Left hindlimb (tissue), 1 donor: Measurements from ENCODE around the gene VWCE.
"Not testable (repeated sequence)": the region's sequence is repeated elsewhere in the genome, so short reads cannot be mapped to it uniquely, and the experiment has no call there.

Source experiments
- DNase-seq: peaks from one replicate; pipeline ENCODE4 v3.0.0-alpha.2; 2018

VWCE gene

DNA sequence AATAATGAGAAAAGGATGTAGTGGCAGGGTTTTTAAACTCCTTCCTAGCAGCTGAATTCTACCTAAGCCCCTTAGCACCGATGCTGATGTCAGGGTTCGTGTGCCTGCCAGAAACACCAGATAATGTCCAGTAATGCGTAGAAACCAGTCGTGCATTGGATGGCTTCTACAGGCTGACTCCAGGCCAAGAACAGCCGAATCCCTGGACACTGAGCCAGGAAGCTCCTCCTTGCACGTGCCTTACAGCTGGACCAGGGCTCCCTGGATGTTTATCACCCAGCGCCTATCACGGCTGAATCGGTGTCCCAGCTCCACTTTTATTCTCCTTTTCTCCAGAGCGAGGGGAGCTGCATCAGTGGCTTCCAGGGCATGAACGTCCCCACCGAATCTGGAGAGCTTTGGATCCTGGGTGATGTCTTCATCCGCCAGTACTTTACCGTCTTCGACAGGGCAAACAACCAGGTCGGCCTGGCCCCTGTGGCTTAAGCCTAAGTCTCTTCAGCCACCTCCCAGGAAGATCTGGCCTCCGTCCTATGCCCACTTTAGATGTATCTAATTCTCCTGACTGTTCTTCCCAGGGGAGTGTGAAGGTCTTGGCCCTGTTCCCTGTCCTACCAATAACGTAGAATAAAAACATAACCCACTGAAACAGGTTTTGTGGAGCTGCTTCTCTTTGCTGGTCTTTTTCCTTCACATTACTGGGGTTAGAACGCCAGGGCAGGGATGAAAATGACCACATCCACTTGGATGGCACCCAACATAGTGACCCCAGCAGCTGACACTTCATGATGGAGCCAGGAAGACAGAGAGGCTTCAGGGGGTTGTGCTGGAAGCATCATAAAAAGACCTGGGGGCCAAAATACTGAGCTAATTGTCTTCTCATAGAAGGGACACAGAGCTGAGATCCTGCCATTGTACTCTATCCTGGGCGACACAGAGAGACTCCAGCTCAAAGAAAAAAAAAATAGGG, 44.0 kb downstream of the VWCE start:
- peak; percentile 85 for DNase-seq

DNA sequence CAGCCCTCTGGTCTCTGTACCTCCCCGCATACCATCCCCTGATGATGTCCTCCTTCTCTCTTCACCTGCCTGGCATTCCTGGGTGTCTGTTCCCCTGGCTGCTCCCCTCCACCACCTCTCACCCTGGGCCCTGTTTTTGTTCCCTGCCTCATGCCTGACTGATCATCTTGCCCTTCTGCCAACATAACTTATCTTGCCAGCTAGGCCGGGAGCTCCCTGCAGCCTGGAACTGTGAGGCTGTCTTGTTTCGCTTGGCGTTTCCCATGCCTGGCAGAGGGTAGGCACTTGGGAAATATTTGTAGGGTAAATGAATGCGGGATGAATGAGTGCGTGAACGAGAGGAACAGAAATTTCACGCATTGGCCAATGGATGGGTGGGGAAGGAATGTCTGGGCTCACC, 45.9 kb downstream of the VWCE start:
- not testable (repeated sequence) for DNase-seq

DNA sequence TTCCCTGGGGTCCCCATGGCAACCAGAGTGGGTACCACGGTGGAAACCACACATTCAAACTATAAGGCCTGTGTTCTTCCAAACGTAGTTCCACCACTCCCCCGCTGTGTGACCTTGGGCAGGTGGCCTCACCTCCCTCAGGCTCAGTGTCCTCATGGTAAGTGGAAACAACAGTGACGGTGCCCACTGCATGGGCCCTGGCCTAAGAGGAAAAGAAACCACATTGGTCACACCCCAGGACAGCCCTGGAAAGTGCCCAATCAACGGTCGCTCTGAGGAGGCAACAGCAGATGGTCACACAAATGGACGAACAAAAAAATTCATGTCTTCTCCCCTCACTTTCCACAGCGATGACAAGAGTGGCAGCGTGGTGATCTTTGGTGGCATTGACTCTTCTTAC, 47.0 kb downstream of the VWCE start:
- DNase-seq = not testable (repeated sequence)

DNA sequence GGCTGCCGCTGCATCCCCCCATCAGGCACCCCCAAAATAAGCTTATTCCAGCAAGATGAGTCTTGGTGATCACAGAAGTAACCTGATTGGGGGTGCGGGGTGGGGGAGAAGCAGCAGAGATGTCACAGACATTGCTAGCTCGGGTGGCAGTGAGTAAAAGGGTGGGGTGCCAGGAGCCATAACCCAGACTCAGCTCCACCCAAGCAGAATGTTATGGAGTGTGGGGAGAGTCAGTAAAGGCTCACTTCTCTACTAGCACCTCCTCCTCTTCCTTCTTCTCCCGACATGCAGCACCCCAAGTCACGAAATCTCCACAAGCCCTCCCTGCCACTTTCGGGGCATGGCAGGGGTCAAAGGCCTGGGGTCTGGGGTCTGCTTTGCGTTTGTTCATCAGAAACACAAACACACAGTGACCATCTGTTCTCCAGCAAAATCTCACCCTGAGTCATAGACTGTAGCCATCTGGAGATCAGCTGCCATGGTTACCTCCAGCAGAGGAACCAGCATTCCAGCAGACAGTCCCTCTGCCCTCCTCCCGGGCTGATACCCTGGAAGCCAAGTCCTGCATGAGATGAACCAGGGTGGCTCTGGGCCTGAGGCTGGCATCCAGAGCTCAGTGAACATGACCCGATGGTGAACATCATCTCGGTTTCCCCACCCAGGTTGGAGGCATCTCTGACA, 49.7 kb downstream of the VWCE start:
- DNase-seq = not testable (repeated sequence)

DNA sequence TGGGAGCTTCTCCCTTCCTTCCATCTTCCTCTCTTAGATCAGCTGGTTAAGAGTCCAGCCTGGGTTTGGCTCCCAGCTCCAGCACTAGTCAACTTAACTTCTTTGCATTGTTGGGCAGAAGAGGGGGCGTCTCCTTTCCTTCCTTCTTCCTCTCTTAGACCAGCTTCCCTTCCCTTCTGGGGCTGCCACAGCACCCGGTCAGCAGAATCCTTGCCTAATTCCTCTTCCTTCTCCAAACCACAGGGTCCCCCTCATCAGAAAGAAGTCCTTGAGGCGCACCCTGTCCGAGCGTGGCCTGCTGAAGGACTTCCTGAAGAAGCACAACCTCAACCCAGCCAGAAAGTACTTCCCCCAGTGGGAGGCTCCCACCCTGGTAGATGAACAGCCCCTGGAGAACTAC, 53.6 kb downstream of the VWCE start:
- not testable (repeated sequence) for DNase-seq

DNA sequence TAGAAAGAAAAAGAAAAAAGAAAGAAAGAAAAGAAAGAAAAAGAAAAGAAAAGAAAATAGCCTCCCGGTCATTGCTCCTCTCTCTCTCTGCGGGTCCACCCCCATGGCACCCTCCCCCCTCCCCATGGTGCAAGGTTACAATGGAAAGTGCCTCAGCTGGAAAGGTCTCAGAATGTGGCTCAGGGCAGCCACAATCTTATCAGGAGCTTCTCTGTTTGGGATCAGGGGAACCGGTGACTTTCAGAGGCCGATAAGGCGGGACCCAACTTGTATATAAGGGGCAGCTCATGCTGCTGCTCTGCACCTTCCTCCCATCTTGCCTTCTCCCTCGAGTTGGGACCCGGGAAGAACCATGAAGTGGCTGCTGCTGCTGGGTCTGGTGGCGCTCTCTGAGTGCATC, 54.2 kb downstream of the VWCE start, which contains the start of gene PGA5:
TSS of gene PGA5 (plus strand) at position 301 of the 400 bp plus-strand sequence. CDS start at position 353, 52 bp downstream.
- not testable (repeated sequence) for DNase-seq

DNA sequence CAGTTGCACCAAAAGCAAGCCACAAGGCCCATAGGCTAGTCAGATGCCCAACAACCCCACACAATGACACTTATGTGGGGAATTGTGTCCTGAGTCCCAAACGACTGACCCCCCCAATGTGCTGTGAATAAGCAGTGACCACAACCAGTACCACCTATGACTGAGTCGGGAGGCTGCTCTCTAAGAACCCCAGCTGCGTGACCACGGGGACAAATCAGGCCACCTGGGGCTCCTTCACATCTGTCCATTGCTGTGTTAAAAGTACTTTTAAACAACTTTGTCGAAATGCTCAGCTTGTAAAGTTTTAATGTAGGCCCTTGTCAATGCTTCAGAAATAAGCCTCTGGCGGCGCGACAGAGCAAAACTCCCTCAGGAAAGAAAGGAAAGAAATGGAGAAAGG, 54.8 kb downstream of the VWCE start:
- DNase-seq = not testable (repeated sequence)

DNA sequence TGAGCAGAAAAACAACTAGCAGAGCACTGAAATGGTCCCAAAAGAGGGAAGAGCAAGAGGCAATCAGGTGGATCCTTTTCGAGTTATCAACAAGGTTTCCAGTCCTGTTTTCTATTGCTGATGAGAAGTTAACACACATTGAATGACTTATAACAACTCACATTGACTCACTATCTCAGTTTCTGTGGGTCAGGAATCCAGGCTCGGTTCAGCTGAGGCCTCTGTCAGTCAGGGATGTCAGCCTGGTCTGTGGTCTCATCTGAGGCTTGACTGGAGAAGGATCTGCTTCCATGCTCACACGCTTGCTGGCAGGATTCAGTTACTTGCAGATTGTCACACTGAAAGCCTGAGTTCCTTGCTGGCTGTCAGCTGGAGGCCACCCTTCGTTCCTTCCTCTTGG, 58.0 kb downstream of the VWCE start:
- DNase-seq = not testable (repeated sequence)

DNA sequence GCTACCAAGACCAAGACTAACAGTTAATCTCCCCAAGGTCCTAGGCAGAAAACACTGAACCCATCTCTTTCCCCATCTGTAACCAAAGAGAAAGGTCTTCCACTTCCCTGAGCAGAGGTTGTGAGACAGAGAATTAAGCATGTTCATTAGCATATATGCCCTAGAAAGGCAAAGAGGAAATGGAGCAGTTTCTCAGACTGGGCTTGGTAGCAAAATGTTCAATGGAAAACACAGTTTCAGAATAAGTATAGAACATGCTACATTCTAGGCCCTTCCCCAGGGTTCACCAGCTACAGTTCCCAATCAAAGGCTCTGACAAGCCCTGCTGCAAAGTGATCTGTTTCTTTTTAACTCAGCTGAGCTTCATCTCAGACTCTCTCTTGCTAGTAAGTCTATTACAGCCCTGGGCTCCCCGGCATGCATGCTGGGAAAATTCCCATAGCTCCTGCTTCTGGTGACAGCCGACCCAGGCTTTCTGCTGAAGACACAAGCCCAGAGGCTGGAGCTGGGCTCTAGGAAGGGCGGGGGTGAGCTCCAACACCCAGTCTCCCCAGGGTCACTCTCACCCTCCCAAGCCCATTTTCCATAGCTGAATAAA, 62.5 kb downstream of the VWCE start:
- DNase-seq = not testable (repeated sequence)

DNA sequence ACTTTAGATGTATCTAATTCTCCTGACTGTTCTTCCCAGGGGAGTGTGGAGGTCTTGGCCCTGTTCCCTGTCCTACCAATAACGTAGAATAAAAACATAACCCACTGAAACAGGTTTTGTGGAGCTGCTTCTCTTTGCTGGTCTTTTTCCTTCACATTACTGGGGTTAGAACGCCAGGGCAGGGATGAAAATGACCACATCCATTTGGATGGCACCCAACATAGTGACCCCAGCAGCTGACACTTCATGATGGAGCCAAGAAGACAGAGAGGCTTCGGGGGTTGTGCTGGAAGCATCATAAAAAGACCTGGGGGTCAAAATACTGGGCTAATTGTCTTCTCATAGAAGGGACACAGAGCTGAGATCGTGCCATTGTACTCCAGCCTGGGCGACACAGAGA, 63.5 kb downstream of the VWCE start:
- DNase-seq = not testable (repeated sequence)

DNA sequence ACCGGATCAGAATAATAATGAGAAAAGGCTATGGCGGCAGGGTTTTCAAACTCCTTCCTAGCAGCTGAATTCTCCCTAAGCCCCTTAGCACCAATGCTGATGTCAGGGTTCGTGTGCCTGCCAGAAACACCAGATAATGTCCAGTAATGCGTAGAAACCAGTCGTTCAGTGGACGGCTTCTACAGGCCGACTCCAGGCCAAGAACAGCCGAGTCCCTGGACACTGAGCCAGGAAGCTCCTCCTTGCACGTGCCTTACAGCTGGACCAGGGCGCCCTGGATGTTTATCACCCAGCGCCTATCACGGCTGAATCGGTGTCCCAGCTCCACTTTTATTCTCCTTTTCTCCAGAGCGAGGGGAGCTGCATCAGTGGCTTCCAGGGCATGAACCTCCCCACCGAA, 64.1 kb downstream of the VWCE start:
- DNase-seq = not testable (repeated sequence)

DNA sequence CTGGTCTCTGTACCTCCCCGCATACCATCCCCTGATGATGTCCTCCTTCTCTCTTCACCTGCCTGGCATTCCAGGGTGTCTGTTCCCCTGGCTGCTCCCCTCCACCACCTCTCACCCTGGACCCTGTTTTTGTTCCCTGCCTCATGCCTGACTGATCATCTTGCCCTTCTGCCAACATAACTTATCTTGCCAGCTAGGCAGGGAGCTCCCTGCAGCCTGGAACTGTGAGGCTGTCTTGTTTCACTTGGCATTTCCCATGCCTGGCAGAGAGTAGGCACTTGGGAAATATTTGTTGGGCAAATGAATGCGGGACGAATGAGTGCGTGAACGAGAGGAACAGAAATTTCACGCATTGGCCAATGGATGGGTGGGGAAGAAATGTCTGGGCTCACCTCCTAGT, 65.7 kb downstream of the VWCE start:
- not testable (repeated sequence) for DNase-seq

DNA sequence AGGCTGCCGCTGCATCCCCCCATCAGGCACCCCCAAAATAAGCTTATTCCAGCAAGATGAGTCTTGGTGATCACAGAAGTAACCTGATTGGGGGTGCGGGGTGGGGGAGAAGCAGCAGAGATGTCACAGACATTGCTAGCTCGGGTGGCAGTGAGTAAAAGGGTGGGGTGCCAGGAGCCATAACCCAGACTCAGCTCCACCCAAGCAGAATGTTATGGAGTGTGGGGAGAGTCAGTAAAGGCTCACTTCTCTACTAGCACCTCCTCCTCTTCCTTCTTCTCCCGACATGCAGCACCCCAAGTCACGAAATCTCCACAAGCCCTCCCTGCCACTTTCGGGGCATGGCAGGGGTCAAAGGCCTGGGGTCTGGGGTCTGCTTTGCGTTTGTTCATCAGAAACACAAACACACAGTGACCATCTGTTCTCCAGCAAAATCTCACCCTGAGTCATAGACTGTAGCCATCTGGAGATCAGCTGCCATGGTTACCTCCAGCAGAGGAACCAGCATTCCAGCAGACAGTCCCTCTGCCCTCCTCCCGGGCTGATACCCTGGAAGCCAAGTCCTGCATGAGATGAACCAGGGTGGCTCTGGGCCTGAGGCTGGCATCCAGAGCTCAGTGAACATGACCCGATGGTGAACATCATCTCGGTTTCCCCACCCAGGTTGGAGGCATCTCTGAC, 68.5 kb downstream of the VWCE start:
- not testable (repeated sequence) for DNase-seq

DNA sequence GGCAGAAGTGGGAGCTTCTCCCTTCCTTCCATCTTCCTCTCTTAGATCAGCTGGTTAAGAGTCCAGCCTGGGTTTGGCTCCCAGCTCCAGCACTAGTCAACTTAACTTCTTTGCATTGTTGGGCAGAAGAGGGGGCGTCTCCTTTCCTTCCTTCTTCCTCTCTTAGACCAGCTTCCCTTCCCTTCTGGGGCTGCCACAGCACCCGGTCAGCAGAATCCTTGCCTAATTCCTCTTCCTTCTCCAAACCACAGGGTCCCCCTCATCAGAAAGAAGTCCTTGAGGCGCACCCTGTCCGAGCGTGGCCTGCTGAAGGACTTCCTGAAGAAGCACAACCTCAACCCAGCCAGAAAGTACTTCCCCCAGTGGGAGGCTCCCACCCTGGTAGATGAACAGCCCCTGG, 72.4 kb downstream of the VWCE start:
- not testable (repeated sequence) for DNase-seq

DNA sequence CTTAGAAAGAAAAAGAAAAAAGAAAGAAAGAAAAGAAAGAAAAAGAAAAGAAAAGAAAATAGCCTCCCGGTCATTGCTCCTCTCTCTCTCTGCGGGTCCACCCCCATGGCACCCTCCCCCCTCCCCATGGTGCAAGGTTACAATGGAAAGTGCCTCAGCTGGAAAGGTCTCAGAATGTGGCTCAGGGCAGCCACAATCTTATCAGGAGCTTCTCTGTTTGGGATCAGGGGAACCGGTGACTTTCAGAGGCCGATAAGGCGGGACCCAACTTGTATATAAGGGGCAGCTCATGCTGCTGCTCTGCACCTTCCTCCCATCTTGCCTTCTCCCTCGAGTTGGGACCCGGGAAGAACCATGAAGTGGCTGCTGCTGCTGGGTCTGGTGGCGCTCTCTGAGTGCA, 73.1 kb downstream of the VWCE start, which contains the start of gene PGA4:
TSS of gene PGA4 (plus strand) at position 301 of the 400 bp plus-strand sequence. CDS start at position 355, 54 bp downstream.
- not testable (repeated sequence) for DNase-seq

DNA sequence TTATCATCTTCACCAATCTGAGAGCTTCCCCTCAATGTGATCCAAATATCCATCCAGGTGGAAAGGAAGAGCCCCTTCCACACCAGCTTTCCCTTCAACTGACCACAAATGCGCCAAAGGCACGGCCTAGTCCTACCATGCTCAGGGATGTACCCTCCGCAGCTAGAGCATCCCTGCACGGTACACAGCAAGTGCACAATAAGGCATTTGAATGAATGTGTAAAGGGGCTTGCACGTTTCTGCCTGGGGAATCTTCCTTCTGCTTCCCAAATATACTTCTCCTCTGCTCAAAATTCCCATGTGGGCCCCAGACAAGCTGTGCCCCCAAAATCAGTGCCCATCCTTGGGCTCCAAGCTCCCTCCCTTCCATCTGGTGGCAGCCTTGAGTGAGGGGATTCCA, 76.1 kb downstream of the VWCE start:
- DNase-seq = not testable (repeated sequence)

DNA sequence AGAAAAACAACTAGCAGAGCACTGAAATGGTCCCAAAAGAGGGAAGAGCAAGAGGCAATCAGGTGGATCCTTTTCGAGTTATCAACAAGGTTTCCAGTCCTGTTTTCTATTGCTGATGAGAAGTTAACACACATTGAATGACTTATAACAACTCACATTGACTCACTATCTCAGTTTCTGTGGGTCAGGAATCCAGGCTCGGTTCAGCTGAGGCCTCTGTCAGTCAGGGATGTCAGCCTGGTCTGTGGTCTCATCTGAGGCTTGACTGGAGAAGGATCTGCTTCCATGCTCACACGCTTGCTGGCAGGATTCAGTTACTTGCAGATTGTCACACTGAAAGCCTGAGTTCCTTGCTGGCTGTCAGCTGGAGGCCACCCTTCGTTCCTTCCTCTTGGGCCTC, 76.8 kb downstream of the VWCE start:
- DNase-seq = not testable (repeated sequence)

DNA sequence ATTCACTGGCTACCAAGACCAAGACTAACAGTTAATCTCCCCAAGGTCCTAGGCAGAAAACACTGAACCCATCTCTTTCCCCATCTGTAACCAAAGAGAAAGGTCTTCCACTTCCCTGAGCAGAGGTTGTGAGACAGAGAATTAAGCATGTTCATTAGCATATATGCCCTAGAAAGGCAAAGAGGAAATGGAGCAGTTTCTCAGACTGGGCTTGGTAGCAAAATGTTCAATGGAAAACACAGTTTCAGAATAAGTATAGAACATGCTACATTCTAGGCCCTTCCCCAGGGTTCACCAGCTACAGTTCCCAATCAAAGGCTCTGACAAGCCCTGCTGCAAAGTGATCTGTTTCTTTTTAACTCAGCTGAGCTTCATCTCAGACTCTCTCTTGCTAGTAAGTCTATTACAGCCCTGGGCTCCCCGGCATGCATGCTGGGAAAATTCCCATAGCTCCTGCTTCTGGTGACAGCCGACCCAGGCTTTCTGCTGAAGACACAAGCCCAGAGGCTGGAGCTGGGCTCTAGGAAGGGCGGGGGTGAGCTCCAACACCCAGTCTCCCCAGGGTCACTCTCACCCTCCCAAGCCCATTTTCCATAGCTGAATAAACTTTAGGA, 81.3 kb downstream of the VWCE start:
- not testable (repeated sequence) for DNase-seq

DNA sequence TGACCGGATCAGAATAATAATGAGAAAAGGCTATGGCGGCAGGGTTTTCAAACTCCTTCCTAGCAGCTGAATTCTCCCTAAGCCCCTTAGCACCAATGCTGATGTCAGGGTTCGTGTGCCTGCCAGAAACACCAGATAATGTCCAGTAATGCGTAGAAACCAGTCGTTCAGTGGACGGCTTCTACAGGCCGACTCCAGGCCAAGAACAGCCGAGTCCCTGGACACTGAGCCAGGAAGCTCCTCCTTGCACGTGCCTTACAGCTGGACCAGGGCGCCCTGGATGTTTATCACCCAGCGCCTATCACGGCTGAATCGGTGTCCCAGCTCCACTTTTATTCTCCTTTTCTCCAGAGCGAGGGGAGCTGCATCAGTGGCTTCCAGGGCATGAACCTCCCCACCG, 82.9 kb downstream of the VWCE start:
- not testable (repeated sequence) for DNase-seq

DNA sequence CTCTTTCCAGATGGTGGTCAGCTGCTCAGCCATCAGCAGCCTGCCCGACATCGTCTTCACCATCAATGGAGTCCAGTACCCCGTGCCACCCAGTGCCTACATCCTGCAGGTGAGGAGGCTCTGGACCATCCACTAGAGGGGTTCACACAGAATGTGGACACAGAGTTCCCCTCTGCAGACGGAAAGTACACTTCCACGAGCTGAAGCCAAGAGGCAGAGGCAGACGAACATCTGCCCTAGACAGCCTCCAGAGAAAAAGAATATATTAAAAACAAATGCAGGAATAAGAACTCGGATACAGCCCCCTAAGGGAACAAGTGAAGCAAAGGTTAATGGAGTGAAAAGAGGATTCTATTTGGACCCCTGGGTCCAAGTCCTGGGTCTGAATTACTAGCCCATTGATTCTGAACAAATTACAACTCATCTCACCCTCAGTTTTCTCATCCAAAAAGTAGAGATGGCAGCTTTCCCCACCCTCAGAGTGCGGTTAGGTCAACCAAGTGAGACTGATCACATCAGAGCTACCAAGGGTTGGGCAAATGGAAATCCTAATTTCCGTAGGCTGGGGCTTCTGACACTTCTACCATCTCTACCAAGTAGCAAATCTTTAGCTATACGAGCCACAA, 83.7 kb downstream of the VWCE start:
- DNase-seq = not testable (repeated sequence)

DNA sequence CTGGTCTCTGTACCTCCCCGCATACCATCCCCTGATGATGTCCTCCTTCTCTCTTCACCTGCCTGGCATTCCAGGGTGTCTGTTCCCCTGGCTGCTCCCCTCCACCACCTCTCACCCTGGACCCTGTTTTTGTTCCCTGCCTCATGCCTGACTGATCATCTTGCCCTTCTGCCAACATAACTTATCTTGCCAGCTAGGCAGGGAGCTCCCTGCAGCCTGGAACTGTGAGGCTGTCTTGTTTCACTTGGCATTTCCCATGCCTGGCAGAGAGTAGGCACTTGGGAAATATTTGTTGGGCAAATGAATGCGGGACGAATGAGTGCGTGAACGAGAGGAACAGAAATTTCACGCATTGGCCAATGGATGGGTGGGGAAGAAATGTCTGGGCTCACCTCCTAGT, 84.5 kb downstream of the VWCE start:
- DNase-seq = not testable (repeated sequence)
